ENCODE data around the gene LILRB5. TPM values are rescaled to one million over a fixed set of nuclear protein-coding genes. Genes with fewer than 3 reads are reported as not detected.
A peak's percentile ranks its signal among the peaks of the same experiment; 100 is the strongest.
"Not testable (repeated sequence)": the region's sequence is repeated elsewhere in the genome, so short reads cannot be mapped to it uniquely, and the experiment has no call there.

LILRB5 gene
- total RNA-seq, 2 donors from 2014 or later: 3.1 to 6.6 TPM

- not testable (repeated sequence) for H3K4me1 ChIP-seq
Measured at GRCh38 chr19:54277111-54277615, 20.1 kb upstream of the LILRB5 start.

DNA sequence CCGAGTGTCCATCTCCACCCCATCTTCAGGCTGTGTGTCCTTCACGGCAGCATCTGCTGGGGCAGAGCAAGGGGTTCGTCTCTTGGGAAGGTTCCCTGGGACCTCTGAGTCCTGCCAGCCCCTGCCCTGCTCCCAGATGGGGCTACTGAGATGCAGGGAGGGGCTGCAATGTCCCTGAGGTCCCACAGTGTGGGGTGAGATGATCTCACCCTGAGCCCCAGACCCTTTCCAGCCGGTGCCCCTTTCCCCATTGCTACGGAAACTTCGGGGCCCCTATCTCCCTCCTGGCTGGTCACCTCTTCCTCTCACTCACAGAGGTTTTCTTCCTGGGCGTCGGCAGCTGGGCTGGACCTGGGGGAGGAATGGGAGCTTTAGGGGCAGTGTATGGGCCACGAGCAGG, 18.9 kb upstream of the LILRB5 start:
- no peak for DNase-seq
- ATAC-seq: no peak
- H3K36me3 ChIP-seq (replicated peaks in 1 of 2; ENCODE audit: insufficient read depth in 1 of 2, low read depth in 2 of 2): no peaks in the 10 kb centered on the region
- H3K9me3 ChIP-seq: no peaks in the 10 kb centered on the region
- TF ChIP-seq POLR2A (IDR thresholded peaks at IDR 0.05): no peak
- TF ChIP-seq, protein P1, sequence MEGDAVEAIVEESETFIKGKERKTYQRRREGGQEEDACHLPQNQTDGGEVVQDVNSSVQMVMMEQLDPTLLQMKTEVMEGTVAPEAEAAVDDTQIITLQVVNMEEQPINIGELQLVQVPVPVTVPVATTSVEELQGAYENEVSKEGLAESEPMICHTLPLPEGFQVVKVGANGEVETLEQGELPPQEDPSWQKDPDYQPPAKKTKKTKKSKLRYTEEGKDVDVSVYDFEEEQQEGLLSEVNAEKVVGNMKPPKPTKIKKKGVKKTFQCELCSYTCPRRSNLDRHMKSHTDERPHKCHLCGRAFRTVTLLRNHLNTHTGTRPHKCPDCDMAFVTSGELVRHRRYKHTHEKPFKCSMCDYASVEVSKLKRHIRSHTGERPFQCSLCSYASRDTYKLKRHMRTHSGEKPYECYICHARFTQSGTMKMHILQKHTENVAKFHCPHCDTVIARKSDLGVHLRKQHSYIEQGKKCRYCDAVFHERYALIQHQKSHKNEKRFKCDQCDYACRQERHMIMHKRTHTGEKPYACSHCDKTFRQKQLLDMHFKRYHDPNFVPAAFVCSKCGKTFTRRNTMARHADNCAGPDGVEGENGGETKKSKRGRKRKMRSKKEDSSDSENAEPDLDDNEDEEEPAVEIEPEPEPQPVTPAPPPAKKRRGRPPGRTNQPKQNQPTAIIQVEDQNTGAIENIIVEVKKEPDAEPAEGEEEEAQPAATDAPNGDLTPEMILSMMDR (IDR thresholded peaks at IDR 0.05): no peak
- no peak overlapping the region for H3K27ac ChIP-seq
- intact Hi-C loops (cut with DNase I): no loop called here
- 37 to 75% methylated on average over 2 to 6 of the region's 9 CpGs for WGBS, 2 donors
- H3K4me3 ChIP-seq: no peak overlapping the region
- peaks cover 0 to 5% of the 10 kb centered on the region in 2 donors for H3K27me3 ChIP-seq
- no peaks in the 10 kb centered on the region for H3K4me1 ChIP-seq

More at GRCh38 chr19:54277111-54277615, 20.1 kb upstream of the LILRB5 start:
- H3K27me3 ChIP-seq; intact Hi-C loops (cut with DNase I); H3K27ac ChIP-seq; DNase-seq; H3K4me3 ChIP-seq; H3K9me3 ChIP-seq; ATAC-seq; H3K36me3 ChIP-seq (replicated peaks in 1 of 2; ENCODE audit: insufficient read depth in 1 of 2, low read depth in 2 of 2): not testable (repeated sequence)
- 40 to 46% methylated on average over 1 to 13 of the region's 15 CpGs for WGBS, 2 donors

DNA sequence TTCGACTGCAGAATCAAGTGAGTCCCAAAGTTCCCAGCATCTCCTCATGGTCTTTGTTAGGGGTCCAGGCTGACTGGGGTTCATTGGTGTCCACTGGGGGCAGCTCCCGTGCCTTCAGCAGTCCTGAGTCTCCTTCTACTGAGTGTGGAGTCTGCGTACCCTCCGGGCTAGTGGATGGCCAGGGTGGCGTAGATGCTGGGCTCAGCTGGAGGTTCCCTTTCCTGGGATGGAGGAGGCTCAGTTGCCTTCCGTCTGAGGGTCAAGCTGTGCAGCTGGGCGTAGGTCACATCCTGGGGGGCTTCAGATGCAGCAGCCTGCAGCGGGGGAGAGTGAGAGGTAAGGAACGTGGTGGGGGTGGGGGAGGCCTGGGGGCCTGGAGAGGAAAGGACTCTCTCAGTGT, 17.4 kb upstream of the LILRB5 start:
- 45 to 46% methylated on average over 4 to 8 of the region's 9 CpGs for WGBS, 2 donors
- intact Hi-C loops (cut with DNase I); ATAC-seq: not testable (repeated sequence)

GRCh38 chr19:54273821-54274220, 16.7 kb upstream of the LILRB5 start:
- Histone ChIP-seq H3K9me3 (no peaks in the 10 kb centered on the region), H3K4me3 (no peak overlapping the region), H3K27me3 (no peaks in the 10 kb centered on the region), H3K27ac (no peak overlapping the region), H3K4me1 (no peaks in the 10 kb centered on the region), H3K36me3 (replicated peaks in 1 of 2; ENCODE audit: insufficient read depth in 1 of 2, low read depth in 2 of 2) (no peaks in the 10 kb centered on the region)
- ATAC-seq (no peak), DNase-seq (no peak)
- WGBS, 2 donors: 41 to 63% methylated on average over 3 of the region's 3 CpGs
- no peak for TF ChIP-seq POLR2A (IDR thresholded peaks at IDR 0.05)
- TF ChIP-seq, protein P1 (IDR thresholded peaks at IDR 0.05): no peak
- intact Hi-C loops (cut with DNase I): no loop called here

More for the DNA sequence above, 17.4 kb upstream of the LILRB5 start:
- DNase-seq; H3K27me3 ChIP-seq; H3K36me3 ChIP-seq (replicated peaks in 1 of 2; ENCODE audit: insufficient read depth in 1 of 2, low read depth in 2 of 2); H3K4me3 ChIP-seq; H3K4me1 ChIP-seq; H3K9me3 ChIP-seq; H3K27ac ChIP-seq: not testable (repeated sequence)

DNA sequence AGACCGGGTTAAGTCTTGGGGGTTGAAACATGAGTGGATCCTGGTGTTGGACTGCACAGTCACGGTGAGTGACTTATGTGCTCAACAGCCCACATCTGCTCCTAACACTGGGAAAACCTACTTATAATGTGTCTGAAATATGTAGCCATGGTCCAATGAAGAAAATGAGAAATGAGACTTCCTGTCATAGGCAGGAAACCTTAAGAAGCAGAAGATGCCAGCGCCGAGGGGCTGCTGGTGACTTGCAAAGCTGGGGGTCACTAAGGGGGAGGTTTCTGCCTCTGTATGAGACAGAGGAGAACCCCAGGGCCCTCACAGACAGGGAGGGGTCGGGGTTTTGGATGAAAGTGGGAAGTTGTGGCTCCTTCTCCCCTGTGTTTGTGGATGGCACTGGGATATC, 15.1 kb upstream of the LILRB5 start:
- H3K27ac ChIP-seq; H3K27me3 ChIP-seq; ATAC-seq; H3K4me1 ChIP-seq; H3K9me3 ChIP-seq; H3K36me3 ChIP-seq (replicated peaks in 1 of 2; ENCODE audit: insufficient read depth in 1 of 2, low read depth in 2 of 2); H3K4me3 ChIP-seq; intact Hi-C loops (cut with DNase I); DNase-seq: not testable (repeated sequence)
- 39 to 73% methylated on average over 4 to 5 of the region's 5 CpGs for WGBS, 2 donors

DNA sequence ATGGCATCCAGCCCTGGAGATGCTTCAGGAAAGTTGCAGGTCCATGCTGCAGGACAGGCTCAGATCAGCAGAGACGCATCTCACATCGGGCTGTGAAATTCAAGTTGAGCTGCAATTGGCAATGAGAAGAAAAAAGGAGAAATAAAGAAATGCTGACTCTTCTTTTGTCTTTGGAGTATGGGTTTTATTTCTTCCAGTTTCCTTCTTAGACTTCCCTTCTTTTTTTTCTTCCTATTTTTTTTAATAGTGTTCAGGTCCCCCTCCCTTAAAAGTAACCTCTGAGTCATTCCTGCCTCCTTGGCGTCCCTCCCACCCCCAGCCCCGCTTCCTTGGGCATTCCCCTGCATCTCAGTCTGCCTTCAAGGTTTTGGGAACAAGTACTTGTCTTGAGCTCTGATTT, 14.5 kb upstream of the LILRB5 start:
- intact Hi-C loops (cut with DNase I); H3K4me1 ChIP-seq; ATAC-seq; H3K36me3 ChIP-seq (replicated peaks in 1 of 2; ENCODE audit: insufficient read depth in 1 of 2, low read depth in 2 of 2); H3K9me3 ChIP-seq; H3K4me3 ChIP-seq; H3K27me3 ChIP-seq: not testable (repeated sequence)
- WGBS, 2 donors: 44 to 54% methylated on average over 3 to 4 of the region's 4 CpGs
- DNase-seq: peak in 1 of 4 donors; percentile 30
- peak overlapping the region in 1 of 4 donors; percentile 25 for H3K27ac ChIP-seq

GRCh38 chr19:54271106-54271505, 14.0 kb upstream of the LILRB5 start:
- TF ChIP-seq, protein P1 (IDR thresholded peaks at IDR 0.05): no peak
- TF ChIP-seq POLR2A (IDR thresholded peaks at IDR 0.05): peak in 1 of 3 donors; percentile 9
- peak overlapping the region in 1 of 4 donors; percentile 25 for H3K27ac ChIP-seq
- intact Hi-C loops (cut with DNase I): no loop called here
- no peaks in the 10 kb centered on the region for H3K4me1 ChIP-seq
- no peaks in the 10 kb centered on the region for H3K9me3 ChIP-seq
- no peaks in the 10 kb centered on the region for H3K36me3 ChIP-seq (replicated peaks in 1 of 2; ENCODE audit: insufficient read depth in 1 of 2, low read depth in 2 of 2)
- DNase-seq: peak in 1 of 4 donors; percentile 56
- WGBS, 2 donors: 42 to 57% methylated on average over 8 of the region's 8 CpGs
- H3K4me3 ChIP-seq: no peak overlapping the region
- no peak for ATAC-seq
- H3K27me3 ChIP-seq: no peaks in the 10 kb centered on the region

Data from body of pancreas (tissue), 4 donors.